Lower lobe of right lung (tissue), 2 donors: ENCODE data around the gene TGM6. TPM values are rescaled to one million over a fixed set of nuclear protein-coding genes. Genes with fewer than 3 reads are reported as not detected.
A peak's percentile ranks its signal among the peaks of the same experiment; 100 is the strongest.

Experiments
- ATAC-seq, 2 donors: fragments of 200-7000 bp; cut with Tn5 transposase; one replicate each; pipeline ENCODE4 v1.9.1; 2020 to 2022; ENCODE audit warnings: mild to moderate bottlenecking in 2 of 2, moderate library complexity in 2 of 2
- DNase-seq: peaks from one replicate; pipeline ENCODE4 v3.0.0-alpha.2; 2020
- H3K27ac ChIP-seq: fragments of 200-600 bp; one replicate; pipeline ENCODE4 v1.8.0; 2022
- H3K27me3 ChIP-seq: fragments of 200-600 bp; one replicate; pipeline ENCODE4 v1.8.0; 2022; ENCODE audit warnings: low read depth
- H3K36me3 ChIP-seq: fragments of 200-600 bp; one replicate; pipeline ENCODE4 v1.8.0; 2022; ENCODE audit warnings: mild to moderate bottlenecking
- H3K4me1 ChIP-seq: fragments of 200-600 bp; one replicate; pipeline ENCODE4 v1.8.0; 2022
- H3K4me3 ChIP-seq: fragments of 200-600 bp; one replicate; pipeline ENCODE4 v1.8.0; 2022; ENCODE audit warnings: mild to moderate bottlenecking
- H3K9me3 ChIP-seq: fragments of 200-600 bp; one replicate; pipeline ENCODE4 v1.8.0; 2022
- intact Hi-C: fragments of 100-400 bp; cut with DNase I; formaldehyde crosslinking; loops from one replicate; pipeline ENCODE4 v1.11.0; 2022
- total RNA-seq: library from RNA; stranded (reverse); fragmentation: NEBNext Ultra II Directional; extraction: Animal tissue kit (Norgen Biotek cat#: 25700); gene quantifications from one replicate; pipeline ENCODE4 v1.2.1, GENCODE V29; 2021
- TF ChIP-seq, protein P1 (sequence below): fragments of 200-600 bp; IDR thresholded peaks from one replicate; pipeline ENCODE4 v1.8.0; 2022; ENCODE audit warnings: antibody characterized with exemption, mild to moderate bottlenecking
- donor health status: DM: no; HTN: yes; CAD: no; lungs with severe emphysema.

The TGM6 gene
- total RNA-seq, 1 donor from 2014 or later, result not detected

DNA sequence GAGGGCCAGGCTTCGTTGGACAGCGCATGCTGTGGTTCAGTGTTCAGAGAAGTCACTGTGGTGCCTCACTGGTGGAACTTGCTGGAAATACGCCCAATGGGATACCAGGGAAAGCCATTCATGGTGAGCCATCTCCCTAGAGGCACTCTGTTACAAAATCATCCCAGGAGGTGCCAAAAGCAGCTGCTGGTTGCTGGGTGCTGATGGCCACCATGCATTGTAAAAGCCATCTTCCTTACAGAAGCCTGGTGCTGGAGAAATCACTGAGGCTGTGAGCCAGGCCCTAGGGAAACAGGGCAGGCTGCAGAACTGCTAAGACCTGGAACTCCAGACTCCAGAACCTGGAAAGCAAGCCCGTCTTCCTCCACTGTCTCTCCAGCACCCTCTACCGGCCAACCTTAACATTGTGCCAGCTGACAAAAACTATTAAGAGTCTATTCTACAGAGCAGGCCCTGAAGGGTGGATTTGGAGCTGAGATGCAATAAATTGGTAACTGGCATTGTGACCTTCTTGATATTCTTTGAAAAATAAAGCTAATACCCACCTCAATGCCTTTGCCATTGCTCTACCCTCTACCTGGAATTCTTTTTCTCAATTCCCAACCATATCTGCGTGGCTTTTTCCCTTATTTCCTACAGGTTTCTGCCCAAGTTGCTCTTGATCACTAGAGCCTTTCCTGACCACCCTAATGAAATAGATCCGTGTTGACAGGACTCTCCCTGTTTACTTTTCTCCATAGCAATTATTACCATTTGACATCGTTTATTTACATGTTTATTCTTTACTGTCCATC is 71.4 kb downstream of the TGM6 start:
- intact Hi-C loops, result no loop called here
- DNase-seq (no peak), ATAC-seq (peak; percentile 79 to 84)
- Histone ChIP-seq H3K27ac (no peak overlapping the region), H3K4me1 (no peaks in the 10 kb centered on the region), H3K9me3 (no peaks in the 10 kb centered on the region), H3K27me3 (no peaks in the 10 kb centered on the region), H3K4me3 (no peak overlapping the region), H3K36me3 (no peaks in the 10 kb centered on the region)
- TF ChIP-seq, protein P1, sequence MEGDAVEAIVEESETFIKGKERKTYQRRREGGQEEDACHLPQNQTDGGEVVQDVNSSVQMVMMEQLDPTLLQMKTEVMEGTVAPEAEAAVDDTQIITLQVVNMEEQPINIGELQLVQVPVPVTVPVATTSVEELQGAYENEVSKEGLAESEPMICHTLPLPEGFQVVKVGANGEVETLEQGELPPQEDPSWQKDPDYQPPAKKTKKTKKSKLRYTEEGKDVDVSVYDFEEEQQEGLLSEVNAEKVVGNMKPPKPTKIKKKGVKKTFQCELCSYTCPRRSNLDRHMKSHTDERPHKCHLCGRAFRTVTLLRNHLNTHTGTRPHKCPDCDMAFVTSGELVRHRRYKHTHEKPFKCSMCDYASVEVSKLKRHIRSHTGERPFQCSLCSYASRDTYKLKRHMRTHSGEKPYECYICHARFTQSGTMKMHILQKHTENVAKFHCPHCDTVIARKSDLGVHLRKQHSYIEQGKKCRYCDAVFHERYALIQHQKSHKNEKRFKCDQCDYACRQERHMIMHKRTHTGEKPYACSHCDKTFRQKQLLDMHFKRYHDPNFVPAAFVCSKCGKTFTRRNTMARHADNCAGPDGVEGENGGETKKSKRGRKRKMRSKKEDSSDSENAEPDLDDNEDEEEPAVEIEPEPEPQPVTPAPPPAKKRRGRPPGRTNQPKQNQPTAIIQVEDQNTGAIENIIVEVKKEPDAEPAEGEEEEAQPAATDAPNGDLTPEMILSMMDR, result peak; percentile 81

DNA sequence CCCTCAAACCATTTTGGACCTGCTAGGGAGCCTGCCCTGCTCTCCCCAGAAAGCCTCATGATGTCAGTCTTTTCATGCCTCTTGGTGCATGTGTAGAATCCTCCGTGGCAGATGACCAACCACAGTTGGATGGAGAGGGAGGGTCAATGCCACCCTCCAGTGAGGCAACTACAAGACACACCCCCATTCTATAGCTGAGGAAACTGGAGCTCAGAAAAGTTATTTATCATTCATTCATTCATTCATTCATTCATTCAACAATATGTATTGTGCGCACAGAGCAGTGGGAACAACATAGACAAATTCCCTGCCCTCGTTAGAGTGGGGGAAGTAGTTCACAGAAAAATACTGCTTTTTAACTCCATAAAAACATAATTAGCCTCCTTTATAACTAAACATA is 73.1 kb downstream of the TGM6 start:
- no peak for ATAC-seq
- Histone ChIP-seq H3K27ac (no peak overlapping the region), H3K36me3 (peaks cover 4% of the 10 kb centered on the region), H3K4me1 (no peaks in the 10 kb centered on the region), H3K9me3 (no peaks in the 10 kb centered on the region), H3K27me3 (no peaks in the 10 kb centered on the region), H3K4me3 (no peak overlapping the region)
- DNase-seq, result no peak
- intact Hi-C loops, result no loop called here
- TF ChIP-seq, protein P1, result no peak

DNA sequence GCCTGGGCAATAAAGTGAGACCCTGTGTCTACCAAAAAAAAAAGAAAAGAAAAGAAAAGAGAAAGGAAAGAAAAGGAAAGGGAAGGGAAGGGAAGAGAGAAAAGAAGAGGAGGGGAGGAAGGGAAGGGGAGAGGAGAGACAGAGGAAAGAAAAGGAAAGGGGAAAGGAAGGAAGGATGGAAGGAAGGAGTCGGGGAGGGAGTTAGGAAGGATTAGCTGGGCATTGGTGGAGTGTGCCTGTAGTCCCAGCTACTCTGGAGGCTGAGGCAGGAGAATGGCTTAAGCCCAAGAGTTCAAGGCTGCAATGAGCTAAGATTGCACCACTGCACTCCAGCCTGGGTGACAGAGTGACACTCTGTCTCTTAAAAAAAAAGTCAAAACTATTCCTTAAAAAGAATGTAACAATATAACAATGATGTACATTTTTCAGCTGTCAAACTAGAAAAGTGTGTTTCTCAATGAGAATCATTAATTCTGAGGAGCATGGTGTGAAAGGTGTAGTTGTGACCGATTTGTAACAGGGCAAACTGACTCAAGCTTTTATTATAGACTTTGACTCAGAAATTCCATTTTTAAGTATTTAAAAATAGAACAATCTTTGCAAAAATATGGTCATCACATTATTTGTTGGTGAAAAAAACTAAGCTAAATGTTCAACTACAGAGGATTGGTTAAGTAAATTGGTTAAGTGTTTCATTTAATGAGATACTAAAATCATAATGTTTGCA is 75.2 kb downstream of the TGM6 start:
- intact Hi-C loops, result no loop called here
- DNase-seq (no peak), ATAC-seq (no peak)
- Histone ChIP-seq H3K36me3 (peaks cover 25% of the 10 kb centered on the region), H3K4me1 (no peaks in the 10 kb centered on the region), H3K4me3 (no peak overlapping the region), H3K27me3 (no peaks in the 10 kb centered on the region), H3K9me3 (no peaks in the 10 kb centered on the region), H3K27ac (no peak overlapping the region)
- TF ChIP-seq, protein P1, result no peak

DNA sequence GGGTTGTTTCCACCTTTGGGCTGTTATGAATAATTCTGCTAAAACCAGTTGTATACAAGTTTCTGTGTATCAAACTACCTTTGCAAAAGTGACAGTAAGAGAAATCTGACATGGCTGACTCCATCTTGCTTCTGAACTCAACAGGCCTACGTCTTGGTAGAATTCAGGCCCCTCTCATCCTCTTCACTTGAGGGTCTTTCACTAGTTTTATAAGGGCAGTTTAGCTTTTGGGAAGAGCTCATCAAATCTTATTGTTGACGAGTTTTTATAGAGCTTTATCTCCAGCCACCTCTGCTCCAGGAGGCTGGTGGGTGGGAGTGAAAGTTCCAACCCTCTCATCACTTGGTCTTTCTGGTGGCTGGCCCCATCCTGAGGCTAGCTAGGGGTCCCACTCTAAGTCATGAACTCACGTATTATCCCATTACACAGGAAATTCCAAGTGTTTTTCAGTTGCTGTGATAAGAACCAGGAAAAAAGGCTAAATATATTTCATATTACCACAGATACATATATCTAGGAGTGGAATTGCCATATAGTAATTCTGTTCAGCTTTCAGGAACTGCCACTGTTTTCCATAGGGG is 78.3 kb downstream of the TGM6 start:
- Histone ChIP-seq H3K36me3 (peaks cover 56% of the 10 kb centered on the region), H3K9me3 (no peaks in the 10 kb centered on the region), H3K27me3 (no peaks in the 10 kb centered on the region), H3K4me1 (no peaks in the 10 kb centered on the region), H3K27ac (no peak overlapping the region), H3K4me3 (no peak overlapping the region)
- DNase-seq (no peak), ATAC-seq (no peak)
- intact Hi-C loops, result no loop called here
- TF ChIP-seq, protein P1, result no peak

DNA sequence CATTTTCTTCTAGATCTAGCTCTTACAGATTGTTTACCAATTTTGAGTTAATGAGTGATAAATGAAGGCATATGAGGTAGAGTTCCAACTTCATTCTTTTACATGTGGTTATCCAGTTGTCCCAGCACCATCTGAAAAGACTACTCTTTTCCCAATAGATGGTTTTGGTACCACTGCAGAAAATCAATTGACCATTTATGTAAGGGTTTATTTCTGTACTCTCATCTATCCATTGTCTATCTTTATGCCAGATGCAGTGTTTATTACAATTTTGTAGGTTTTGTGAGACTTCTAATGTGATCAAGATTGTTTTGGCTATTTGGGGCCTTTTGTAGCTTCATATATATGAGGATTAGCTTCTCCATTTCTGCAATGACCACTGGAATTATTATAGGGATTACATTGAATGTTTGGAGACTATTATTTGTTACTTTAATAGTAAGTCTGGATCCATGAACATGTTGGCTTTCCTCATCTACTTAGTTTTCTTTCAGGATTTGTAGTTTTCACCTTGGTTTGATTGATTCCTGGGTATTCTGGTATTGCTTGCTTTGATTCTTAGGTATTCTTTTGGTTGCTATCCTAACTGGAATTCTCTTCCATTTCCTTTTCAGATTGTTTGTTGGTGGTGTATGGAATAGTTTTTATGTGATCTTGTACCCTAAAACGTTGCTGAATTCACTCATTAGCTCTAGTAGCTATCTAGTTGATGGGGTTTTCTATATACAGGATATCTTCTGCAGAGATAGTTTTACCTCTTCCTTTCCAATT is 79.5 kb downstream of the TGM6 start:
- H3K27me3 ChIP-seq, result no peaks in the 10 kb centered on the region
- H3K4me3 ChIP-seq, result no peak overlapping the region
- H3K36me3 ChIP-seq, result peaks cover 68% of the 10 kb centered on the region
- ATAC-seq, result no peak
- TF ChIP-seq, protein P1, result no peak
- DNase-seq, result no peak
- H3K4me1 ChIP-seq, result no peaks in the 10 kb centered on the region
- intact Hi-C loops, result no loop called here
- H3K27ac ChIP-seq, result no peak overlapping the region
- H3K9me3 ChIP-seq, result no peaks in the 10 kb centered on the region
